Chondrocyte (in vitro differentiated cells): ENCODE measurements around the gene SH2D3A. TPM values are rescaled to one million over a fixed set of nuclear protein-coding genes. Genes with fewer than 3 reads are reported as not detected.
"Not testable (repeated sequence)": the region's sequence is repeated elsewhere in the genome, so short reads cannot be mapped to it uniquely, and the experiment has no call there.

ENCODE experiments used
- DNase-seq: peaks from one replicate; pipeline ENCODE4 v3.0.0; 2021; ENCODE audit warnings: mixed read lengths, low spot score
- H3K27ac Mint-ChIP-seq: one replicate; pipeline ENCODE4 v1.8.0; 2021; ENCODE audit warnings: mild to moderate bottlenecking, moderate library complexity, mixed read lengths; ENCODE audit not compliant: unreplicated experiment
- H3K27me3 Mint-ChIP-seq: 2 replicates; pipeline ENCODE4 v1.8.0; 2021; ENCODE audit warnings: low read depth, mixed read lengths
- H3K36me3 Mint-ChIP-seq: 2 replicates; pipeline ENCODE4 v1.8.0; 2021; ENCODE audit warnings: low read depth, mixed read lengths
- H3K4me1 Mint-ChIP-seq: 2 replicates; pipeline ENCODE4 v1.8.0; 2021; ENCODE audit warnings: low read depth, mild to moderate bottlenecking, mixed read lengths
- H3K4me3 Mint-ChIP-seq: one replicate; pipeline ENCODE4 v1.8.0; 2021; ENCODE audit warnings: mild to moderate bottlenecking, moderate library complexity, mixed read lengths; ENCODE audit not compliant: unreplicated experiment
- H3K9me3 Mint-ChIP-seq: 2 replicates; pipeline ENCODE4 v1.8.0; 2021; ENCODE audit warnings: low read depth, mixed read lengths
- CTCF ChIP-seq: fragments of 200-600 bp; sonication (generic); IDR thresholded peaks from 2 replicates; pipeline ENCODE4 v1.5.0; 2021; ENCODE audit warnings: antibody characterized with exemption, mild to moderate bottlenecking, moderate library complexity
- total RNA-seq: library from RNA; stranded (reverse); gene quantifications from 3 replicates; pipeline ENCODE4 v1.2.1, GENCODE V29; 2021

Gene SH2D3A
- total RNA-seq, 1 donor from 2014 or later, result 0.52 TPM

- no peak for TF ChIP-seq CTCF
- Mint-ChIP-seq H3K27ac (peak overlapping the region; percentile 42), H3K27me3 (no peaks in the 10 kb centered on the region), H3K4me1 (peaks cover 13% of the 10 kb centered on the region), H3K36me3 (peaks cover 23% of the 10 kb centered on the region), H3K4me3 (peak overlapping the region; percentile 64), H3K9me3 (no peaks in the 10 kb centered on the region)
- DNase-seq, result no peak
Measured at GRCh38 chr19:6752256-6753177, 14.7 kb downstream of the SH2D3A start.

GRCh38 chr19:6751189-6751588 is 16.0 kb downstream of the SH2D3A start:
- H3K4me3 Mint-ChIP-seq, result no peak overlapping the region
- no peak for DNase-seq
- peaks cover 30% of the 10 kb centered on the region for H3K36me3 Mint-ChIP-seq
- no peak overlapping the region for H3K27ac Mint-ChIP-seq
- no peak for TF ChIP-seq CTCF
- H3K4me1 Mint-ChIP-seq, result peaks cover 17% of the 10 kb centered on the region
- no peaks in the 10 kb centered on the region for H3K9me3 Mint-ChIP-seq
- H3K27me3 Mint-ChIP-seq, result no peaks in the 10 kb centered on the region

GRCh38 chr19:6750062-6750461 is 17.2 kb downstream of the SH2D3A start:
- no peak for TF ChIP-seq CTCF
- Mint-ChIP-seq H3K4me1 (peaks cover 24% of the 10 kb centered on the region), H3K9me3 (no peaks in the 10 kb centered on the region), H3K27ac (no peak overlapping the region), H3K4me3 (no peak overlapping the region), H3K27me3 (no peaks in the 10 kb centered on the region), H3K36me3 (peaks cover 34% of the 10 kb centered on the region)
- DNase-seq, result no peak

GRCh38 chr19:6748543-6748942 is 18.7 kb downstream of the SH2D3A start:
- DNase-seq, H3K27me3 Mint-ChIP-seq, H3K4me3 Mint-ChIP-seq, H3K9me3 Mint-ChIP-seq, H3K27ac Mint-ChIP-seq: not testable (repeated sequence)
- Mint-ChIP-seq H3K4me1 (peaks cover 39% of the 10 kb centered on the region), H3K36me3 (peaks cover 41% of the 10 kb centered on the region)

- DNase-seq, result no peak
- no peak for TF ChIP-seq CTCF
- Mint-ChIP-seq H3K27ac (no peak overlapping the region), H3K27me3 (no peaks in the 10 kb centered on the region), H3K4me3 (no peak overlapping the region), H3K4me1 (peaks cover 58% of the 10 kb centered on the region), H3K36me3 (peaks cover 38% of the 10 kb centered on the region), H3K9me3 (no peaks in the 10 kb centered on the region)
Measured at GRCh38 chr19:6745965-6746364, 21.3 kb downstream of the SH2D3A start.
